Pancreas (tissue), 10 donors: ENCODE results near the gene INKA2. TPM values are rescaled to one million over a fixed set of nuclear protein-coding genes. Genes with fewer than 3 reads are reported as not detected.

Experiments
- ATAC-seq, 4 donors: fragments of 200-7000 bp; cut with Tn5 transposase; one replicate each; pipeline versions ENCODE4 v1.8.0 to v1.9.1; 2020; ENCODE audit warnings: mild to moderate bottlenecking in 4 of 4, moderate library complexity in 4 of 4
- DNase-seq, 6 donors: peaks; one replicate each; pipeline ENCODE4 v3.0.0-alpha.2; 2020
- FAIRE-seq: peaks from 2 replicates; lab custom pipeline; 2012; peaks lifted over from hg19 to GRCh38; lab: Jason Lieb, UNC
- H3K27ac ChIP-seq, 4 donors: fragments of 200-600 bp; sonication (generic); 1 replicate in 3 of 4; 2 replicates in 1 of 4; pipeline versions ENCODE4 v1.5.0 to v1.8.0; 2020
- H3K27me3 ChIP-seq, 4 donors: fragments of 200-600 bp; one replicate each; pipeline ENCODE4 v1.8.0; 2021
- H3K36me3 ChIP-seq, 3 donors: fragments of 200-600 bp; sonication (generic) in 1 of 3; one replicate each; pipeline versions ENCODE4 v1.5.0 to v1.8.0; 2020 to 2021
- H3K4me1 ChIP-seq, 3 donors: fragments of 200-600 bp; one replicate each; pipeline ENCODE4 v1.8.0; 2021
- H3K4me3 ChIP-seq, 4 donors: fragments of 200-600 bp; sonication (generic) in 2 of 4; one replicate each; pipeline versions ENCODE4 v1.5.0 to v1.8.0; 2020 to 2021
- H3K9me3 ChIP-seq, 4 donors: fragments of 200-600 bp; one replicate each; pipeline ENCODE4 v1.8.0; 2021
- CTCF ChIP-seq, 4 donors: fragments of 200-600 bp; sonication (generic) in 3 of 4; IDR thresholded peaks; one replicate each; pipeline versions ENCODE4 v1.5.0 to v1.8.0; 2021; ENCODE audit warnings: antibody characterized with exemption in 4 of 4
- WGBS, 2 donors: extraction: QIAGEN DNeasy Blood & Tissue Kit; methylation state at CpG; one replicate each; pipeline ENCODE4 v1.1.7; 2013; 5-methylcytosine and 5-hydroxymethylcytosine counted together
- intact Hi-C, 3 donors: fragments of 100-400 bp; cut with DNase I; formaldehyde crosslinking; loops; one replicate each; pipeline versions ENCODE4 v1.11.1 to v1.14.2; 2022
- polyA plus RNA-seq, 2 donors: library from polyadenylated mRNA; stranded (reverse); fragments of 200-250 nt; gene quantifications; one replicate each; pipeline ENCODE4 v1.2.3, GENCODE V29; 2013
- total RNA-seq, 6 donors: library from RNA; stranded (reverse); fragmentation: NEBNext Ultra II Directional in 4 of 6; extraction: Animal tissue kit (Norgen Biotek cat#: 25700) in 4 of 6; gene quantifications; one replicate each; pipeline versions ENCODE4 v1.2.1 to v1.2.4, GENCODE V29; 2021 to 2023
- donor health status: healthy with polysubstance abuse.
- donor health status: DM: no; HTN: no; CAD: no; lungs with moderate emphysema.
- donor health status: DM: no; HTN: no; CAD: no.
- donor health status: control.
- donor health status: control.
- donor health status: Bipolar disorder and iron deficiency.
- donor health status: DM: yes; HTN: yes; CAD: no.
- donor health status: DM: no; HTN: no; CAD: no.
- donor health status: DM: no; HTN: no; CAD: no.
- donor health status: DM: yes; HTN: yes; CAD: no.

The INKA2 gene
- total and polyA plus RNA-seq, 8 donors = 0.28 to 2.1 (median 1.1) TPM

- ATAC-seq (peak; percentile 96 to 99 (median 97)), FAIRE-seq (no peak), DNase-seq (peak; percentile 87 to 94 (median 90))
- TF ChIP-seq CTCF (IDR thresholded peaks at IDR 0.05) = peak; percentile 60 to 79 (median 65)
- no peaks in the 10 kb centered on the region for H3K27me3 ChIP-seq
- 0% methylated on average over 61 to 67 of the region's 67 CpGs for WGBS, 2 donors
- H3K27ac ChIP-seq = peak within 1 kb of the TSS; percentile 73 to 93 (median 86)
- peaks cover 0 to 3% (median under 1%) of the 10 kb centered on the region in 3 donors for H3K36me3 ChIP-seq
- intact Hi-C loops = no loop called here
- peaks cover 0 to 9% (median 0%) of the 10 kb centered on the region in 3 donors for H3K4me1 ChIP-seq
- no peaks in the 10 kb centered on the region for H3K9me3 ChIP-seq
- H3K4me3 ChIP-seq = peak within 1 kb of the TSS; percentile 69 to 88 (median 84)
These were observed 16.3 kb upstream of the INKA2 start, which contains the start of gene DDX20 for GRCh38 chr1:111755331-111756123. Gene DDX20, plus strand, starts transcription at chr1:111755901. Its CDS starts 24 bp downstream, at chr1:111755925.

GRCh38 chr1:111754984-111755330 lies 15.8 kb upstream of the INKA2 start:
- TF ChIP-seq CTCF (IDR thresholded peaks at IDR 0.05) = no peak
- intact Hi-C loops = no loop called here

GRCh38 chr1:111751906-111752575 lies 12.8 kb upstream of the INKA2 start:
- FAIRE-seq (no peak), DNase-seq (no peak), ATAC-seq (no peak)
- Histone ChIP-seq H3K9me3 (no peaks in the 10 kb centered on the region), H3K4me3 (no peak overlapping the region), H3K27ac (no peak overlapping the region), H3K36me3 (no peaks in the 10 kb centered on the region), H3K27me3 (no peaks in the 10 kb centered on the region), H3K4me1 (peaks cover 0 to 5% (median 0%) of the 10 kb centered on the region in 3 donors)
- intact Hi-C loops = no loop called here
- WGBS, 2 donors = 35 to 37% methylated on average over 2 of the region's 2 CpGs
- no peak for TF ChIP-seq CTCF (IDR thresholded peaks at IDR 0.05)

More at GRCh38 chr1:111754984-111755330, 15.8 kb upstream of the INKA2 start:
- ATAC-seq = peak; percentile 3 to 46 (median 22)
- Histone ChIP-seq H3K9me3 (no peaks in the 10 kb centered on the region), H3K4me1 (peaks cover 0 to 9% (median 0%) of the 10 kb centered on the region in 3 donors), H3K27me3 (no peaks in the 10 kb centered on the region), H3K36me3 (peaks cover 0 to under 1% (median 0%) of the 10 kb centered on the region in 3 donors), H3K27ac (peak overlapping the region; percentile 73 to 93 (median 86)), H3K4me3 (peak overlapping the region; percentile 69 to 88 (median 84))
- peak in 1 of 6 donors; percentile 36 for DNase-seq
- FAIRE-seq = no peak
- WGBS, 2 donors = 0 to 1% methylated on average over 12 of the region's 12 CpGs

GRCh38 chr1:111750856-111751255 lies 11.7 kb upstream of the INKA2 start:
- H3K4me1 ChIP-seq = no peaks in the 10 kb centered on the region
- TF ChIP-seq CTCF (IDR thresholded peaks at IDR 0.05) = no peak
- no peak overlapping the region for H3K4me3 ChIP-seq
- no peaks in the 10 kb centered on the region for H3K27me3 ChIP-seq
- no peak overlapping the region for H3K27ac ChIP-seq
- intact Hi-C loops = no loop called here
- FAIRE-seq (no peak), DNase-seq (no peak), ATAC-seq (no peak)
- H3K9me3 ChIP-seq = no peaks in the 10 kb centered on the region
- no peaks in the 10 kb centered on the region for H3K36me3 ChIP-seq
- WGBS, 2 donors = 59 to 78% methylated on average over 2 of the region's 2 CpGs
